HK-2 (cell line): Measurements from ENCODE around the gene MED1.

ENCODE experiments used
- DNase-seq: peaks from one replicate; pipeline ENCODE4 v3.0.0-alpha.2; 2018; ENCODE audit not compliant: unreplicated experiment

The MED1 gene

DNA sequence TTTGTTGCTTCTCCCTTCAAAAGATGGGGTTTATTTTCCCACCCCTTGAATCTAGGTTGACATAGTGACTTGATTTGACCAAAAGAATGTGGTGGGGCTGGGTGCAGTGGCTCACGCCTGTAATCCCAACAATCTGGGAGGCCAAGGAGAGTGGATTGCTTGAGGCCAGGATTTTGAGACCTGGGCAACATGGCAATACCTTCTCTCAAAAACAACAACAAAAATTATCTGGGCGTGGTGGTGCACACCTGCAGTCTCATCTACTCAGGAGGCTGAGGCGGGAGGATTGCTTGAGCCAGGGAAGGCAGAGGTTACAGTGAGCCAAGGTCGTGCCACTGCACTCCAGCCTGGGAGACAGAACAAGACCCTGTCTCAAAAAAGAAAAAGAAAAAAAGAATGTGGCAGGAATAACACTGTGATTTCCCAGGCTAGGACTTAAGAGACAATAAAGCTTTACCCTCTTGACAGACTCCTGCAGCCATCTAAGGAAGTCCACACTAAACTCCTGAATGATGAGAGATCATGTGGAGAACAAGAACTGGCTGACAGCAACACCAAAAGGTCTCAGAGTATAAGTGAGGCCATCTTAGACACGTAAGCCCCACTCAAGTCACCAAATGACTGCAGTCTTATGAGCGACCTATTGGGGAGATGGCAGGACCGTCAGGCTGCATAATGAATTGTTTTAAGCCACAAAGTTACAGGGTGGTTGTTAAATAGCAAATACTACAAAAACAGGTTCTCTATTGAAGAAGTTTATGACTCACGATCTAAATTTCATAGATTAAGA is 86.6 kb downstream of the MED1 start:
- DNase-seq, result no peak

DNA sequence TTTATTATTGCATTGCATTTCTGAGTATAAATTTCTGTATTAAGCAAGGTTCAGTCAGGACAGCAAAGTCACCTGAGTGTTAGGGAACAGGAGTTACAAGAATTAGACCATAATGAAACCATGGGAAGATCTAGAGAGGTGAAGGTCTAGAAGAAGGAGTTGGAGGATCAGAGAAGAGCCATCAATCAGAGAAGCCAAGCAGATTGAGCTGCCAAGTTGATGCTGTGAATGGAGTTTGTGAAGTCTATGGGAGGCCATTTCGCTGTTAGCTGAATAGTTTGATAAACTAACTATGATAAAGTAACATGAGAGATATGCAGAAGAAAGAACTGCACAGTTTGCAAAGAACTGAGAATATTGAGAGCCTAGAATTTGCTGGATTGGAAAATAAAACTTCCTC is 90.0 kb downstream of the MED1 start:
- no peak for DNase-seq

- no peak for DNase-seq
Measured at GRCh38 chr17:39360537-39360936, 90.5 kb downstream of the MED1 start.

DNA sequence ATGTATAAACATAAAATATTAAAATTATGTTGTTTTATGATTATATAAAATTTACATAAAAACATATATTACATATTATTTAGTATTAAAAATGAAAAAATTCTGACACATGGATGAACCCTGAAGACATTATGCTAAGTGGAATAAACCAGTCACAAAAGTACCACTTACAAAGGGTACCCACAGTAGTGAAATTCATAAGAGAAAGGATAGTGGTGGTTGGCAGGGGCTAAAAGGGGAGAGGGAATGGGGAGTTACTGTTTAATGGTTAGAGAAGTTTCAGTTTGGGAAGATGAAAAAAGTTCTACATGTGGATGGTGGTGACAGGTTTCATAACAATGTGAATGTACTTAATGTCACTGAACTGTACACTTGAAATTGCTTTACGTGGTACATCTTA is 91.1 kb downstream of the MED1 start:
- no peak for DNase-seq

- DNase-seq, result no peak
Measured at GRCh38 chr17:39357986-39358385, 93.1 kb downstream of the MED1 start.

DNA sequence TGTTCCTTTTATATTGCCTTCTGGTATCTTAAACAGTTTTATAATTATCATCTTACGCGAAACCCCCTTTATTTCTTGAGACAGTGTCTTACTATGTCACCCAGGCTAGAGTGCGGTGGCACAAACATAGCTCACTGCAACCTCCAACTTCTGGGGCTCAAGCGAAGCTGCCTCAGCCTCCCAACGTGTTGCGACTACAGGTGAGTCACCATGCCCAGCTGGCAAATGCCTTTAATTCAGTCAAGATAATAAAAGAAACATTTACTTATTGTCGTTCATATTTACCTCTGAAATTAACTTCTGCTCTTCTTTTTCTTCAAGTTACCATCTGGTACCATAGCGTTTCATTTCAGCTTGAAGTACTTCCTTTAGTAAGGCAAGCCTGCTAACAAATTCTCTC is 93.6 kb downstream of the MED1 start:
- DNase-seq, result no peak
